Naive B cell (primary cell): ENCODE data around the gene PAIP1. TPM values are rescaled to one million over a fixed set of nuclear protein-coding genes. Genes with fewer than 3 reads are reported as not detected.
"Not testable (repeated sequence)": the region's sequence is repeated elsewhere in the genome, so short reads cannot be mapped to it uniquely, and the experiment has no call there.

ENCODE experiments used
- ATAC-seq, 2 donors: fragments of 150-1000 bp; cut with Tn5 transposase; 2 replicates each; pipeline ENCODE4 v1.10.0; 2021; ENCODE audit warnings: low read depth in 2 of 2, mild to moderate bottlenecking in 2 of 2, moderate library complexity in 2 of 2
- DNase-seq: peaks from one replicate; pipeline ENCODE4 v3.0.0; 2022
- H3K27ac Mint-ChIP-seq, 6 donors: one replicate each; pipeline ENCODE4 v1.8.0; 2020 to 2022; ENCODE audit warnings: mild to moderate bottlenecking in 6 of 6, mixed read lengths in 6 of 6, moderate library complexity in 5 of 6, inconsistent platforms in 2 of 6
- H3K27me3 Mint-ChIP-seq, 3 donors: one replicate each; pipeline ENCODE4 v1.8.0; 2021 to 2022; ENCODE audit warnings: mixed read lengths in 3 of 3, mild to moderate bottlenecking in 1 of 3
- H3K36me3 Mint-ChIP-seq, 2 donors: one replicate each; pipeline ENCODE4 v1.8.0; 2020 to 2022; ENCODE audit warnings: mixed read lengths in 2 of 2, inconsistent platforms in 1 of 2, mild to moderate bottlenecking in 1 of 2
- H3K4me1 Mint-ChIP-seq, 3 donors: one replicate each; pipeline ENCODE4 v1.8.0; 2020 to 2022; ENCODE audit warnings: mixed read lengths in 3 of 3, inconsistent platforms in 1 of 3, mild to moderate bottlenecking in 1 of 3, moderate library complexity in 1 of 3
- H3K4me3 Mint-ChIP-seq, 8 donors: one replicate each; pipeline ENCODE4 v1.8.0; 2020 to 2022; ENCODE audit warnings: mild to moderate bottlenecking in 8 of 8, mixed read lengths in 8 of 8, moderate library complexity in 8 of 8, inconsistent platforms in 2 of 8
- H3K9me3 Mint-ChIP-seq, 7 donors: one replicate each; pipeline ENCODE4 v1.8.0; 2020 to 2022; ENCODE audit warnings: mixed read lengths in 7 of 7, mild to moderate bottlenecking in 5 of 7, inconsistent platforms in 2 of 7, moderate library complexity in 1 of 7
- polyA plus RNA-seq, 6 donors: library from polyadenylated mRNA; unstranded; fragments of 300-500 nt; fragmentation: Illumina TruSeq; gene quantifications; one replicate each; pipeline ENCODE4 v1.2.3, GENCODE V29; 2021; ENCODE audit warnings: low read depth in 6 of 6

Gene PAIP1, protein sequence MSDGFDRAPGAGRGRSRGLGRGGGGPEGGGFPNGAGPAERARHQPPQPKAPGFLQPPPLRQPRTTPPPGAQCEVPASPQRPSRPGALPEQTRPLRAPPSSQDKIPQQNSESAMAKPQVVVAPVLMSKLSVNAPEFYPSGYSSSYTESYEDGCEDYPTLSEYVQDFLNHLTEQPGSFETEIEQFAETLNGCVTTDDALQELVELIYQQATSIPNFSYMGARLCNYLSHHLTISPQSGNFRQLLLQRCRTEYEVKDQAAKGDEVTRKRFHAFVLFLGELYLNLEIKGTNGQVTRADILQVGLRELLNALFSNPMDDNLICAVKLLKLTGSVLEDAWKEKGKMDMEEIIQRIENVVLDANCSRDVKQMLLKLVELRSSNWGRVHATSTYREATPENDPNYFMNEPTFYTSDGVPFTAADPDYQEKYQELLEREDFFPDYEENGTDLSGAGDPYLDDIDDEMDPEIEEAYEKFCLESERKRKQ
- 10 to 100 TPM; 42.2 to 73.4 (median 50.0) TPM for polyA plus RNA-seq

DNA sequence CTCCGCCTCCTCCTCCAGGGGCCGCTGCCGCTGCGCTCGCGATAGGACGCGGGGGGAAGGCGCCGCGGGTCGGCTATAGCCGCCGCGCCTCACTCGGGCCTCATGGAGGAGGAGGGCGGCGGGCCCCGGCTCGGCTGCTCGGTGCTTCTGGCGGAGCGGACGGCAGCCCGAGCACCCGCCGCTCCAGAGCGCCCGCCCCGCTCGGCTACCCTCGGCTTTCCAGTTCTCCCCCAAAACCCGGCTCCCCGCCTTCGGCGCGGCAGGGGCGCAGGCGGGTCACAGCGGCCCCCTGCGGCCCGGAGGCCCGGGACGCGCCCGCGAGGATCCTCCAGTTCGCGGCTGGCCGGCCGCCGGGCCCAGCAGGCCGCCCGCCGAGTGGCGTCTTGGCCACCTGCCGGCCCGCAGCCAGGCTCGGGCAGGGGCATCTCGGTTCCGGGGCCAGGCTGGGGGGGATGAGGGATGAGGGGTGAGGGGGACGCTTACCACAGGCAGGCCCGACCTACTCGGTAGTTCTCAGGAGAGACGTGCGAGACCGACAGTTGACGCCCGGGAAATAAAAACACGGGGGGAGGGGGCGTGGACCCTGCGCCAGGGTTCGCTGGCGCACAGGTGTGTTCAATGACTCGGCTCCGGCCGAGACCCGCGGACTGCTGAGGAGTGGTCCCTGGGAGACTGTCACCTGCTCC lies at the start of gene PAIP1:
PAIP1 (minus strand) TSS at position 221 of the 686 bp plus-strand sequence. CDS start 231 bp downstream, outside the sequence.
- Mint-ChIP-seq H3K27me3 (no peaks in the 10 kb centered on the region), H3K4me1 (peaks cover 8 to 20% (median 13%) of the 10 kb centered on the region in 3 donors), H3K9me3 (peaks cover 0 to 1% (median 0%) of the 10 kb centered on the region in 7 donors), H3K36me3 (no peaks in the 10 kb centered on the region), H3K4me3 (peak within 1 kb of the TSS; percentile 86 to 96 (median 94)), H3K27ac (peak within 1 kb of the TSS; percentile 92 to 99 (median 96))
- peak; percentile 72 to 75 for ATAC-seq
- DNase-seq, result peak; percentile 92

DNA sequence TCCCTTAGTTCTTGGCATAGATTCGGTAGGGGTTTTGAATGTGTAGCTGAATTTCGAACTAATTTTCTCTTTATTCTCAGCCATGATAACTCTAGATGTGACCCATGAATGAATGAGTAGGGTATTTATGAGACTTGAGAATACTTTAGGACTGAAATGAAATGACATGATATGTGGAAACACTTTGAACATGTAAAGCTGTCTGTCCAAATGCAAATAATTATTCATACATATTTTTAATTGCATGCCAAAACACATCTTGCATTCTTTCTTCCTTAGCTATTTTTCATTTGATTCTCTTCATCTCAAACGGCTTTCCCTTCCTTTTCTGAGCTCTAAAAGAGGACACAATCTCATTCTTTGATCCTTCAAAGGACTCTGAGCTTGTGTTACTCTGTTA lies 49.5 kb upstream of the PAIP1 start:
- DNase-seq, result no peak
- Mint-ChIP-seq H3K36me3 (peaks cover 6 to 12% of the 10 kb centered on the region in 2 donors), H3K27me3 (no peaks in the 10 kb centered on the region), H3K4me1 (peaks cover 36 to 58% (median 55%) of the 10 kb centered on the region in 3 donors), H3K27ac (no peak overlapping the region), H3K4me3 (peak overlapping the region in 1 of 8 donors; percentile 65), H3K9me3 (no peaks in the 10 kb centered on the region)
- ATAC-seq, result no peak

DNA sequence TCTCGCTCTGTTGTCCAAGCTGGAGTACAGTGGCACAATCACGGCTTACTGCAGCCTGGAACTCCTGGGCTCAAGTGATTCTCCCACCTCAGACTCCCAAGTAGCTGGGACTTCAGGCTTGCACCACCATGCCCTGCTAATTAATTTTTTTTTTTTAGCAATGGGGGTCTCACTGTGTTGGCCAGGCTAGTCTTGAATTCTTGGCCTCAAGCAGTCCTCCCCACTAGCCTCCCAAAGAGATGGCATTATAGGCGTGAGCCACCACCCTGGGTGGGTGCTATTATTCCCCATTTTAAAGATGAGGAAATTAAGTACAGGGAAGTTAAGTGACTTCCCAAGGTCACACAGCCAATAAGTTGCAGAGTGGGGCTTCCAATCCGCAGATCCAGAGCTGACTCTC lies 47.8 kb upstream of the PAIP1 start:
- Mint-ChIP-seq H3K36me3 (peaks cover 0 to 8% of the 10 kb centered on the region in 2 donors), H3K9me3 (no peaks in the 10 kb centered on the region), H3K4me3 (peak overlapping the region in 6 of 8 donors; percentile 37 to 99 (median 94)), H3K27ac (peak overlapping the region in 3 of 6 donors; percentile 95 to 98 (median 96)), H3K27me3 (no peaks in the 10 kb centered on the region), H3K4me1 (peaks cover 32 to 54% (median 50%) of the 10 kb centered on the region in 3 donors)
- ATAC-seq, result no peak
- no peak for DNase-seq

DNA sequence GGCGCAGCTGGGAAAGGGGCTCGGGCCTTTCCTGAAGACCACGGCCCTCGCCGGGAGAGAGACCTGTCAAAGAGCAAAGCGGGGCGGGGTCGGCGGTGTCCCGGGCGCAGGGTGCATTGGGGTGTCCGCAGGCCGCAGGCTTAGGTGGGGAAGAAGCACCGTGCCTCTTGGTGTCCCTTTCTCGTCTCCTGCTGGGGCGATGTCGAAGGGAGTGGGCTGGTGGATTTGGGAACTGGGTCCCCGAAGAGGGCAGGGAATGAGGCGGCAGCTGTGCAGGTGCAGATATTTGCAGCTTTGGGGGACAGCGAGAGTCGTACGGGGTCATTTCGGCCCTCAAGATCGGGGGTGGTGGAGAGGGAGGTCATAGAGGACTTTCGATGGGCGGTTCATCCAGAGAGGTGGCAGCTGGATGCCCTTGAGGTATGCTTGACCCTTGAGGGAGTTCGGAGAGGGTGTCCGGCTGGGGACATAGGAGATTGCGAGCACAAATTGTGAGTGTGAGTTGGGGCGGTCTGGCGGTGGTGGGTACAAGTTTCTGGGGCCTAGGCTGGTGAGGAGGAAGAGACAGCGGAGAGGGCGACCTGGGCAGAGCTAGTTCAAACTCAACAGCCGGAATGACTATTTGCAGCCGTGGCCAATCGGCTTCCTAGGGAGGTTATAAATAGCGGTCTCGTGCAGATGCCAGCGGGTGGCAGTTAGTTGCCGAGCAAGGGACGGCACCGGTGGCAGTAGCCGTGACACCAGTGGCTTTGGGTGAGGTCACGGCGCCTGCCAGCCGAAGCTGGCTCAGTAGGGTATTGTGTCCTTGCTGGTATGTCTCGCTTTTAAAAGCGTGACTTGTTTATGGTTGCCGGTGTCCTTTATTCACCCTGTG lies 46.7 kb upstream of the PAIP1 start:
- ATAC-seq, result peak; percentile 76 to 80
- Mint-ChIP-seq H3K4me3 (peak overlapping the region; percentile 87 to 100 (median 96)), H3K4me1 (peaks cover 31 to 53% (median 48%) of the 10 kb centered on the region in 3 donors), H3K9me3 (no peaks in the 10 kb centered on the region), H3K36me3 (peaks cover 0 to 7% of the 10 kb centered on the region in 2 donors), H3K27ac (peak overlapping the region; percentile 85 to 99 (median 96)), H3K27me3 (no peaks in the 10 kb centered on the region)
- DNase-seq, result peak; percentile 82

DNA sequence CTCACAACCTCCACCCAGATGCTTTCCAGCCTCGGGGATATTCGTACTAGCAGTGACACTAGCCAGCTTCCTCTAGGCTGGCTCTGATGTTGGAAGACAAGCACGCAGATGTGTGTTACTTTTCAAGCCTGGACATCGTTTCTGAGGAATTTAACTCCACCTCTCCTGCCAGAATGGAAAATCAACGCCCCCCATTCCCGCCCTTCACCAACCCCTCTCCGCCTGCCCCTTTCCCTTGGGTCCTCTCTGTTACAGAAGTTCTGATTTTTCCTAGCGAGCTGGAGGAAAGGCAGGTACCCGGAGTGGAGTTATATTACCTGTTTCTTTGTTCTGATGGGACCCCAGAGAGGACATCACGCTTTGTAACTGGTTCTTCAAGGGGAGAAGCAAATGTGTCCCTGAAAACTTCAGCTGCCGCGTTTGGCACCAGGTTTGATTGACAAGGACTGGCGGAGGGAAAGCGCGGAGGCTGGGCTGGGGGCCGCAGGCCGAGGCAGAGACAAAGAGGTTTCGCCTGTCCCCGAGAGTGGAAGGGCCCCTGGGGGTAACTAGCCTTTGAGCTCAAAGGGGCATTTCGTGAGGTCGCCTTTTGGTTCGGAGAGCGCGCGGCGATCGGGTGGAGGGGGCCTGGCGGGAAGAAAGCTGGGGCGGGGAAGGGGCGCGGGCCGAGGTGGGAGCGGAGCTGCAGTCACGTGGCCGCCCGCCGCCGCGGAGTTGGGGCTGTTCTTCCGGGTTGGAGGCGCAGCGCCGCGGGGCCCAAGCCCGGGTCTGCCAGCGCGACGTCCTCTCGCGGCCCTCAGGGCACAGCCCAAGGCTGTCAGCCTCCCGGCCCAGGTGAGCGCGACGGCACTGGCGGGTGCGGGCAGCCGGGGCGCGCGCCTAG lies 45.8 kb upstream of the PAIP1 start, which contains the start of gene NNT:
NNT (plus strand) TSS at position 720 of the 883 bp plus-strand sequence. CDS start 6,016 bp downstream, outside the sequence.
- Mint-ChIP-seq H3K36me3 (peaks cover 0 to 7% of the 10 kb centered on the region in 2 donors), H3K9me3 (no peaks in the 10 kb centered on the region), H3K27me3 (no peaks in the 10 kb centered on the region), H3K4me1 (peaks cover 30 to 47% (median 45%) of the 10 kb centered on the region in 3 donors), H3K4me3 (peak within 1 kb of the TSS; percentile 87 to 100 (median 96)), H3K27ac (peak within 1 kb of the TSS; percentile 95 to 99 (median 98))
- ATAC-seq (peak; percentile 71 to 76), DNase-seq (peak; percentile 81)

DNA sequence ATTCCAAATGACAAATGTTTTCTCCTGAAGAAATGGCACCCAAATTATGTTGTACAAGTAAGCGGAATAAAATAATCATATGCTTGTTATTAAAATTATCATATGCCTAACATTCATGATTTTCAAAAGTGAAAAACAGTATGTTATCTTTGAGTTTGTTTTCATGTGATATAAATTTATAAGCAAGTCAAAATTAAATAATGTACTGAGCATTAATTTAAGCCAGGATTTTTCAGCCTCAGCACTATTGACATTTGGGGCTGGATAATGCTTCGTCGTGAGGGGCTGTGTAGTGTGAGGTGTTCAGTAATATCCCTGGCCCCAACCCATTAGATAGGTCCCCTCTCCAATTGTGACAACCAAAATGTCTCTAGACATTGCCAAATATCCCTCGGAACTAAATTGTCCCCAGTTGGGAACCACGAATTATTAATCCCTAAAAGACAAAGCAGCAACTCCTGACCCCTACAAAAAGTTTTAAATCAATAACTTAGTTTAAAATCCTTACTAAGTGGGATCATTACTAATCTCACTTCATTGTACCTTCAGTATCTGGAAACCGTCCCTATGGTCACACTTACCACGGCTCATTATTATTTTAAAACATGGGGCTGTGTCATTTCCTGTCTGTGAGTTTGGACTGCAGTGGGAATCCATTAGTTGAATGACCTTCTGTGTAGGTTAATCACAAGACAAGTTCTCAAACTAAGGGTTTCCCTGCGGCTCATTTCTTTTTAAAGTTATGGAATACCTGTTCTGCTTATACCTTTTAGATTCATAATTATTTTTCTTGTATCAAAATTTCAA lies 44.8 kb upstream of the PAIP1 start:
- Mint-ChIP-seq H3K4me1 (peaks cover 31 to 37% (median 35%) of the 10 kb centered on the region in 3 donors), H3K36me3 (peaks cover 0 to 7% of the 10 kb centered on the region in 2 donors), H3K4me3 (peak overlapping the region in 7 of 8 donors; percentile 87 to 99 (median 95)), H3K27ac (peak overlapping the region in 5 of 6 donors; percentile 33 to 99 (median 98)), H3K9me3 (no peaks in the 10 kb centered on the region), H3K27me3 (no peaks in the 10 kb centered on the region)
- no peak for DNase-seq
- no peak for ATAC-seq

DNA sequence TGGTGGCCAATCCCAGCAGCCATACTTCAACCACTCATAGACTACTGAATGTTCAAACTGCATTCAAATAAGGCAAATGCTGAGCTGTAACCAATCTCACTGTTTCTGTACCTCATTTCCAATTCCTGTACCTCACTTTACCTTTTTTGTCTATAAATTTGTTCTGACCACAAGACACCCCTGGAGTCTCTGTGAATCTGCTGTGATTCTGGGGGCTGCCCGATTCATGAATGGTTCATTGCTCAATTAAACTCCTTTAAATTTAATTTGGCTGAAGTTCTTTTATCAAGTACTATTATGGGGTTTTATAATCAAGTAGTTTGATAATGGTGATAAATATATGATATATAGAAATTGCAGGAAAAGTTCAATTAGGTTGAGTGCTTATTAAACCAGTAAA lies 42.0 kb upstream of the PAIP1 start:
- not testable (repeated sequence) for H3K36me3 Mint-ChIP-seq, H3K4me3 Mint-ChIP-seq, H3K9me3 Mint-ChIP-seq, ATAC-seq, H3K27ac Mint-ChIP-seq, H3K27me3 Mint-ChIP-seq, DNase-seq
- peaks cover 18 to 21% (median 20%) of the 10 kb centered on the region in 3 donors for H3K4me1 Mint-ChIP-seq

DNA sequence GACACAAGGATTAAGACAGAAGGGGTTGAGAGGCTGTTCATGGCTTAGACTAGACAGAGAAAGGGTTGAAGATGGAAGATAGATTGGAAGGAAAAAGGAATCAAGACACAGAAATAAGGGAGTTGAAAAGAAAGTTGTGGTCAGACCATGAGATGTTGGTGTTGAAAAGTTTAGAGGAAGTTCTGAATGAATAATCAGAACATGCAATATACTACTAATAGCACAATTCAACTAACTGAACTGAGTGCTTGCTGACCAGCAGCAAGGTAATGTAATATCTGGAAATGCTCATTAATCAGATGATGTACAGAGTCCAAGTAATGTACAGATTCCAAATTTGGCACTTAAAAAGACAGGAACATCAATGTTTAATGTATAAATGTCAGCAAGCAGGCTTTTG lies 35.5 kb upstream of the PAIP1 start:
- H3K4me3 Mint-ChIP-seq, result no peak overlapping the region
- H3K4me1 Mint-ChIP-seq, result no peaks in the 10 kb centered on the region
- DNase-seq (no peak), ATAC-seq (no peak)
- H3K9me3 Mint-ChIP-seq, result no peaks in the 10 kb centered on the region
- H3K27me3 Mint-ChIP-seq, result no peaks in the 10 kb centered on the region
- peak overlapping the region in 1 of 6 donors; percentile 92 for H3K27ac Mint-ChIP-seq
- no peaks in the 10 kb centered on the region for H3K36me3 Mint-ChIP-seq

DNA sequence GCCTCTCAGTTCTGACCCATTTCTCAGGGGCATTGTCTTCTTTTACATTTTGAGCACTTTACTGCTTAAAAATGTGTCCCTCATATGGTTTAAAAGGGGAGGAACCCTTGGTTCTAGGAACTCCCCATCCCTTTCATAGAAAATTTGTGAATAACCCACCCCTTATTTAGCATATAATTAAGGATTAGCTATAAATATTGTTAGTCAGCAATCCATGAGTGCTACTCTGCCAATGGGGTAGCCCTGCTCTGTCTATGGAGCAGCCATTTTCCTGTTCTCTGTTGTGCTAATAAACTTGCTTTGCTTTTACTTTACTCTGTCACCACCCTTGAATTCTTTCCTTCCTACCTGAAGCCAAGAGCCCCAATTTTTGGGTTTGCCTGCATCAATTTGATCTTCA lies 33.8 kb upstream of the PAIP1 start:
- no peak overlapping the region for H3K27ac Mint-ChIP-seq
- no peaks in the 10 kb centered on the region for H3K4me1 Mint-ChIP-seq
- H3K9me3 Mint-ChIP-seq, result no peaks in the 10 kb centered on the region
- no peak for ATAC-seq
- H3K36me3 Mint-ChIP-seq, result peaks cover 0 to 5% of the 10 kb centered on the region in 2 donors
- no peaks in the 10 kb centered on the region for H3K27me3 Mint-ChIP-seq
- DNase-seq, result no peak
- no peak overlapping the region for H3K4me3 Mint-ChIP-seq

DNA sequence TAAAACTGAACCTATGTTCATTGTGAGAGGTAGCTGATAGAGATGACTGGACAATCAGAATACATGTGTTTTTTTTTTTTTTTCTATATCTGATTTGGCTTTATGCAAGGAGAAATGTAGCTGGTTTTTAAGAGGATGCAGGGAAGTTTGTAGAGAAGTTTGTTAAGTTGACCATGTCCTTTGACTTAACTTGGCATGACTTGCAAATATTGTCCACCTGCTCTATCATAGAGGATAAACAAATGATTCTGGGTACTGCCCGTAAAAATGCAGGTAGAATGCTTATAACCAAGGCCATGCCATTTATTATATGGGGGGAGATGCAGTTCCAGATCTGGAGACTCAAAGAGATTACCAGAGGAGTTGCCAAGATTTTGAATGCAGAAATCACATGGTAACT lies 32.4 kb upstream of the PAIP1 start:
- Mint-ChIP-seq H3K9me3 (no peaks in the 10 kb centered on the region), H3K4me1 (no peaks in the 10 kb centered on the region), H3K4me3 (no peak overlapping the region), H3K36me3 (peaks cover 0 to 5% of the 10 kb centered on the region in 2 donors), H3K27ac (no peak overlapping the region), H3K27me3 (no peaks in the 10 kb centered on the region)
- no peak for ATAC-seq
- DNase-seq, result no peak

DNA sequence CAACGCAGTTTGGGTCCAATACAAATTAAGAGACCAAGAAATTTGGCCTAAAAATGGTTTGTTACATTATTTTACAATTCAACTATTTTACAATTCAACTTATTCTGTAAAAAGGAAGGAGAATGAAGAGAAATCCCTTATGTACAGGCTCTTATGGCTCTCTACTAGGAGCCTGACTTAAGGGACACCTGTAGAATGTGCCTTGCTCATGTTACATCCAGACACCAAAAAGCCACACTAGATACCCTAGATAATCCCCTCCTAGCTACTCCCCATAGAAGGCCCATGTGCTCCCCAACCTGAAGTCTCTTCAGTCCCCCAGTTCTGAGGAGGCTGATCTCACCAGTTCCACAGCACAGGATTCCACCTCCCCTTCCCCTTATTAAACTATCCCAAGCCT lies 32.0 kb upstream of the PAIP1 start:
- Mint-ChIP-seq H3K4me1 (no peaks in the 10 kb centered on the region), H3K9me3 (no peaks in the 10 kb centered on the region), H3K4me3 (no peak overlapping the region), H3K27me3 (no peaks in the 10 kb centered on the region), H3K36me3 (peaks cover 0 to 5% of the 10 kb centered on the region in 2 donors), H3K27ac (no peak overlapping the region)
- DNase-seq (no peak), ATAC-seq (no peak)
